GM19025 (cell line): ENCODE data around the gene ZMYM4.

Experiments
- ATAC-seq: cut with Tn5 transposase; IDR thresholded peaks from one replicate; pipeline ENCODE4 v1.9.1; 2021; ENCODE audit warnings: mild to moderate bottlenecking, low read depth, moderate library complexity; ENCODE audit not compliant: unreplicated experiment

ZMYM4 gene

GRCh38 chr1:35390600-35391494 is 122.3 kb downstream of the ZMYM4 start:
- ATAC-seq, result no peak

GRCh38 chr1:35394386-35394785 is 125.9 kb downstream of the ZMYM4 start:
- no peak for ATAC-seq

GRCh38 chr1:35398739-35399138 is 130.2 kb downstream of the ZMYM4 start:
- no peak for ATAC-seq

- ATAC-seq, result no peak
Measured at GRCh38 chr1:35401049-35401448, 132.5 kb downstream of the ZMYM4 start.

- ATAC-seq, result no peak
Measured at GRCh38 chr1:35406103-35406502, 137.6 kb downstream of the ZMYM4 start.

- ATAC-seq, result no peak
Measured at GRCh38 chr1:35407743-35408142, 139.2 kb downstream of the ZMYM4 start.

GRCh38 chr1:35408925-35409324 is 140.4 kb downstream of the ZMYM4 start:
- no peak for ATAC-seq

GRCh38 chr1:35426097-35426586 is 157.6 kb downstream of the ZMYM4 start:
- ATAC-seq, result no peak

- no peak for ATAC-seq
Measured at GRCh38 chr1:35428360-35428759, 159.9 kb downstream of the ZMYM4 start.

- no peak for ATAC-seq
Measured at GRCh38 chr1:35430762-35431161, 162.3 kb downstream of the ZMYM4 start.

GRCh38 chr1:35431173-35431599 is 162.7 kb downstream of the ZMYM4 start:
- ATAC-seq, result no peak

GRCh38 chr1:35432231-35432630 is 163.7 kb downstream of the ZMYM4 start:
- ATAC-seq, result no peak

GRCh38 chr1:35433714-35434113 is 165.2 kb downstream of the ZMYM4 start:
- no peak for ATAC-seq

- no peak for ATAC-seq
Measured at GRCh38 chr1:35434703-35435102, 166.2 kb downstream of the ZMYM4 start.

- ATAC-seq, result no peak
Measured at GRCh38 chr1:35436078-35436477, 167.6 kb downstream of the ZMYM4 start.

GRCh38 chr1:35437200-35437599 is 168.7 kb downstream of the ZMYM4 start:
- ATAC-seq, result no peak

GRCh38 chr1:35439626-35440025 is 171.1 kb downstream of the ZMYM4 start:
- no peak for ATAC-seq

- no peak for ATAC-seq
Measured at GRCh38 chr1:35441926-35442579, 173.5 kb downstream of the ZMYM4 start.

GRCh38 chr1:35442734-35443133 is 174.2 kb downstream of the ZMYM4 start:
- ATAC-seq, result no peak

- ATAC-seq, result no peak
Measured at GRCh38 chr1:35443768-35444518, 175.4 kb downstream of the ZMYM4 start.

GRCh38 chr1:35444519-35444774 is 175.9 kb downstream of the ZMYM4 start:
- no peak for ATAC-seq
